CD4-positive, alpha-beta T cell treated with Interleukin-15 for 1 hour (primary cell): Measurements from ENCODE around the gene NYAP2.

Experiments used
- DNase-seq: peaks from one replicate; pipeline ENCODE4 v3.0.0-alpha.2; 2020

Gene NYAP2

DNA sequence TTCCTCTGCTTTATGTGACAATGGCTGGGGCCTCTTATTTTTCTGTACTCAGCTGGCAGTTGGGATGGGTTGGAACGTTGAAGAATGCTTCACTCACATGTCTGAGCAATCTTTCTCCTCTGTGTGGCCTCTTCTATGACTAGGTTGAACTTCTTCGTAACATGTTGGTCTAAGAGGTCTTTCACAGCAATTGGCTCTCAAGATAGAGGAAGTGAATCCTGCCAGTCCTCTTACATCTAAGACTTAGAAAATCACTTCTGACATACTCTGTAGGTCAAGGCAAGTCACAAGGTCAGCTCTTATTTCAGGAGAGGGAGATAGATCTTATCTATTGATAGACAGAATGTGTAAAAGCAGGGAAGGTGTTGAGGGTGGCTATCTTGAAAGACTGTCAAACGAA, 174.1 kb downstream of the NYAP2 start:
- no peak for DNase-seq

DNA sequence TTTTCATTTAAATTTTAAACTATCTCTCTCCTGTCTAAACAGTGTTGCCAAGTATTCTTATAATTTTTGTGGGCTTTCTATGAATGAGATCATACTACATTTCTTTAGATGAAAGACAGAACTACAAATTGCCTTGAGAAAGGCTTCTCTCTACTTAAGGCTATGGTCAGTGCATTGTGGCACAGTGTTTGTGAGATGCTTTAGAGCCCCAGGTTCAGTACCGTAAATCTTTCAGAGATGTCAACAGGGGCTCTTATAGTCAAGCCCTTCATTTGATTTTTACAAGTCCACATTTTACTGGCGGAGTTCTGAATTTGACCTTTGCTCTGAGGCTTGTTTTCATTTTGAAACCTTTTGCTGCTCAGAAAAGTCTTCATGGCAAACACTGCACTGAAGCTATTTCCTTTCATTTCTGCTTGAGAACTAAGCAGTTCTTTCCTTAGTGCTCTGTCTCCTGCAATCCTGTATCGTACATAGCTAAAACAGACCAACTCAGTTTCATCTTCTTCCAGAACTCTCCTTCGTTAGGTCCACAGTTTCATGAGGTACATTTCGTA, 175.2 kb downstream of the NYAP2 start:
- DNase-seq: no peak

DNA sequence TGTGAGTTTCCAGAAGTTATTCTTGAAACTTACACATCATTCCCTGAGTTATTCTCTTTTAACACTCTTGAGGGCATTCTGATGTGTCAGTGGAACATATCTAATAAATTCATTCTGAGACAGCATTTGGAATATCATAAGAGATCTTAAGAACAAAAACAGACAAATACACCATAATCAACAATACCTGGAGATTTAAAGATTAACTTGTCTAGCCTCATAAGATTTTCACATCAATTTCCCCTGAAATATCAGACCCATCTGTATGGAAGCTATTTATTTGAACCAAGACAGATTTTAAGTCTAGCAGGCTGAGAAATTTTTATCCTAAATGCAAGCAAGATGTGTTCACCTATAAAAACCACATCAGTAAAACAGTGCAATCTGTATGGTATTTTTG, 181.6 kb downstream of the NYAP2 start:
- DNase-seq: no peak

DNA sequence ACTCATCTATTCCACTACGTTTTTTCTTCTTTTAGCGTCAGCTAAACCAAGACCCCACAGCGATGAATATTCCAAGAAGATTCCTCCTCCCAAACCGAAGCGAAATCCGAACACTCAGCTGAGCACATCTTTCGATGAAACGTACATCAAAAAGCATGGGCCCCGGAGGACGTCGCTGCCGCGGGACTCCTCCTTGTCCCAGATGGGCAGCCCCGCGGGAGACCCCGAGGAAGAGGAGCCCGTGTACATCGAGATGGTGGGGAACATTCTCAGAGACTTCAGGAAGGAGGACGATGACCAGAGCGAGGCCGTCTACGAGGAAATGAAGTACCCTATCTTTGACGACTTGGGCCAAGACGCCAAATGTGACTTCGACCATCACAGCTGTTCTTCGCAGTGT, 182.4 kb downstream of the NYAP2 start:
- no peak for DNase-seq

DNA sequence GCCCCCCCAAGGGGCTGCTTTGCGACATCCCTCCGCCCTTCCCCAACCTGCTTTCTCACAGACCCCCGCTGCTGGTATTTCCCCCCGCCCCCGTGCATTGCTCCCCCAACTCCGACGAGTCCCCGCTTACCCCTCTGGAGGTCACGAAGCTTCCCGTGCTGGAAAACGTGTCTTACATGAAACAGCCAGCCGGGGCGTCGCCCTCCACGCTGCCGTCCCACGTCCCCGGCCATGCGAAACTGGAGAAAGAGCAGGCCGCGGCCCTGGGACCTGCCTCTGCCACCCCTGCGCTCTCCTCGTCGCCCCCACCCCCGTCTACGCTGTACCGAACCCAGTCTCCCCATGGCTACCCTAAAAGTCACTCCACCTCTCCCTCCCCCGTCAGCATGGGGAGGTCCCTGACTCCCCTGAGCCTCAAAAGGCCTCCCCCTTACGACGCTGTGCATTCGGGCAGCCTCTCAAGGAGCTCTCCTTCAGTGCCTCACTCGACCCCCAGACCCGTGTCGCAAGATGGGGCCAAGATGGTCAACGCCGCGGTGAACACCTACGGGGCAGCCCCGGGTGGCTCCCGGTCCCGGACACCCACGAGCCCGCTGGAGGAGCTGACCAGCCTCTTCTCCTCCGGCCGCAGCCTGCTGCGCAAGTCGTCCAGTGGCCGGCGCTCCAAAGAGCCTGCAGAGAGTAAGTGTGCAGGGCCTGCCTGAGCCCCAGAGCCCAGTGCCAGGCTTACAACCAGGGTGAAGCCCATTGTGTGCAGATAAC, 183.0 kb downstream of the NYAP2 start:
- no peak for DNase-seq

DNA sequence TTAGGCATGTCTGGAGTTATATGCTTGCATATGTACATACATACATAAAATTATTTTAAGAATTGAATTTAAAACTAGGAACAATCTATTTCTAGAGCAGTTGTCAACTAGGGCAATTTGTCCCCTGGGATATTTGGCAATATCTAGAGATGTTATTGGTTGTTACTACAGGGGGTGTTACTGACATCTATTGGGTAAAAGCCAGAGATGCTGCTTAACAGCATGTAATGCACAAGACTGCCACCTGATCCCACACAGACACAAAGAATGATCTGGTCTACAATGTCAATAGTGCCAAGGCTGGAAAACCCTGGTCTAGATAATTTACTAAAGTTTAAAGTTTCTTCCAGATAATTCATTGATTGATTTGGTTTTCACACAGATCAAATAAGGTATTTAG, 185.3 kb downstream of the NYAP2 start:
- DNase-seq: no peak

DNA sequence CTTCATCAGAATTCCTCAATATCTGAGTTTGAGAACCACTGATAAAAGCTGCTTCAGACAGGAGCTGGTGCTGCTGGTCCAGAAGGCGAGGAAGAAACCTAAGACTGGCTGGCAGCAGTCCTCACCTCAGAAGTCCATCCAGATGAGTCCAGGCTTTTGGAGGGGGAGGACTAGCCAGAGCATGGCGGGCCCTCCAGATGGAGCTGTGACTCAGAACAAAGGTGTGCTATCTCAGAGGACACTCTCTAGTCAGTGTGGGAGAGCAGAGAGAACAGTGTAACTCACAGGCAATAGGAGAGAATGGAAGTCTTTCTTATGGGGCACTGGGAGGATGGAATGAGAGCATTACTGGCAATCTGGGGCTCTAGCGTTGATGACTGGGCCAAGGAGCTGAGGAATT, 191.4 kb downstream of the NYAP2 start:
- no peak for DNase-seq

DNA sequence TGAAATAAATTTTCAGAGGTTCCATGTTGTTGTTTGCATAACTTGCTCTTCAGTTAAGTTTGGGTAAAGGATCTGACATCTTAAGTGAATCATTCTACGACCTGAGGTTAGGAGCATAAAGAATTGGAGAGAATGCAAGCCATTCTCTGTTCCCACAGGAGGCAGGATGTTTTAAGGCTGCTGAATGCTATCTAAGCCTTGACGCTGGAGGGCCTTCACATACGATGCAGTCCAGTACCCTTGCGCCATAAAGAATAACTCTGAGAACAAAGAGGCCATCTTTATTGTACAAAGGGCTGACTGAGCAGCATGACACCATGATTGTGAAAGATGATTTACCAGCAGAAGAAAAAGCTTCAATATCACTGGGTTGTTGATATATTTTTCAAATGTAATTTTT, 198.4 kb downstream of the NYAP2 start:
- DNase-seq: no peak

DNA sequence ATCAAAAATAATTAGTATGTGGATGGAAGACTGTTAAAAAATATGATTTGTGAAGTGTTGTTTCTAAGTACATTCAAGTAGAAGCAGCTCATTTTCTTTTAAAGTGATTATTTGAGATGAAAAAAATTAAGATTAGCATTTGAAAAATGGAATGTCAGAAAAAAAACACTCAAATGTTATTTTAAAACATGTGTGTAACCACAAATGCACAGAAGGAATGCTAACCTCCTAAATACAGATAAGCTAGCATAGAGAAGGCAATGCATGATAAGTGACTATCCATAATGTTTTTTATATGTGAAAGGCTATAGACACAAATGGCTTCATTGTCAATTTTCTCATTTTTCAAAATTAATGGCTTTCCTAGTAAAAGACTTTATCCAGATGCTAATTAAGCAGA, 198.9 kb downstream of the NYAP2 start:
- DNase-seq: no peak

DNA sequence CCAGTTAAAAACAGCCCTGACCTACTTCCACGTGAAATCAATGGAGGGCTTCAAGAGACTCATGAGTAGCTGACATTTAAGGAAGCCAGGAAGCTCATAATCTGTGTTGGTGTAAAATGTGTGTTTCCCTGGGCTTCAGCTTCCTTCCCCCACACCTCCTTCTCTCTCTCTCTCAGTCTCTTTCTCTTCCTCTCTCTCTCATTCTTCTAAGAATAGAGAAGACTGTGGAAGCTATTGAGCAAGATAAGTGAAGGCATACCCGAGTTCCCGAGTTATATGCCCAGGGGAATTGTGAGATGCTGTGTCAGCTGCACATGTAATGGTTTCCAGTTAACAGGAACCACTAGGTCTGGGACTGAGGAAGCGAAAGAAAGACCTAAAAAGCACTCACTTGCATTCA, 199.4 kb downstream of the NYAP2 start:
- no peak for DNase-seq

DNA sequence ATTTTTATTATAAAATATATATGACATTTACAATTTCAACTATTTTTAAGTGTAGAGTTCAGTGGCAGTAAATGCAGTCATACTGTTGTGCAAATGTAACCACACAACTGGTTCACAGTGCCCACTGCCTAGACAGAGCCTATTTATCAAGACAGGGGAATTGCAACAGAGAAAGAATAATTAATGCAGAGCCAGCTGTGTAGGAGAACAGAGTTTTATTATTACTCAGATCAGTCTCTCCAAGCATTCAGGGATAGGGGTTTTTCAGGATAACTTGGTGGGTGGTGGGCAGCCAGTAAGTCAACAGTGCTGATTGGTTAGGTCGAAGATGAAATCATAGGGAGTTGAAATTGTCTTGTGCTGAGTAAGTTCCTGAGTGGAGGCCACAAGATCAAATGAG, 200.3 kb downstream of the NYAP2 start:
- DNase-seq: no peak

DNA sequence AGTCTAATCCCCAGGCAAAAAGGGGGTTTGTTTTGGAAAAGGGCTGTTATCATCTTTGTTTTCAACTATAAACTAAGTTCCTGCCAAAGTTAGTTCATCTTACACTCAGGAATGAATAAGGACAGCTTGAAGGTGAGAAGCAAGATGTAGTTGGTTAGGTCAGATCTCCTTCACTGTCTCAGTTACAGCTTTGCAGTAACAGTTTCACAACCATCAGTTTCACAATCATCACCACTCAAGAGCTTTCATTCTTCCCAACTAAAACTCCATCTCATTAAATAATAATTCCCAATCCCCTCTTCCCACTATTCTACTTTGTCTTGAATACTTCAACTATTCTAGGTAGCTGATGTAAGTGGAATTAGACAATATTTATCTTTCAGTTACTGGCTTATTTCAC, 200.9 kb downstream of the NYAP2 start:
- no peak for DNase-seq

DNA sequence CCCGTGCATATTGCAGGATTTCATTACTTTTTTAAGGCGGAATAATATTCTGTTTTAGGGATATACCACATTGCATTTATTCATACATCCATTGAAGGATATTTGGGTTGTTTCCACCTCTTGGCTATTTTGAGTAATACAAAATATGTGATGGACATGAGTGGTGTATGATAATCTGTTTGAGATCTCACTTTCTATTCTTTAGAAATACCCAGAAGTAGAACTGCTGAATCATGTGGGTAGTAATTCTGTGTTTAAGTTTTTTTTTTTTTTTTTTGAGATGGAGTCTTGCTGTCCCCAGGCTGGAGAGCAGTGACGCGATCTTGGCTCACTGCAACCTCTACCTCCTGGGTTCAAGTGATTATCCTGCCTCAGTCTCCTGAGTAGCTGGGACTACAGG, 201.4 kb downstream of the NYAP2 start:
- DNase-seq: no peak

DNA sequence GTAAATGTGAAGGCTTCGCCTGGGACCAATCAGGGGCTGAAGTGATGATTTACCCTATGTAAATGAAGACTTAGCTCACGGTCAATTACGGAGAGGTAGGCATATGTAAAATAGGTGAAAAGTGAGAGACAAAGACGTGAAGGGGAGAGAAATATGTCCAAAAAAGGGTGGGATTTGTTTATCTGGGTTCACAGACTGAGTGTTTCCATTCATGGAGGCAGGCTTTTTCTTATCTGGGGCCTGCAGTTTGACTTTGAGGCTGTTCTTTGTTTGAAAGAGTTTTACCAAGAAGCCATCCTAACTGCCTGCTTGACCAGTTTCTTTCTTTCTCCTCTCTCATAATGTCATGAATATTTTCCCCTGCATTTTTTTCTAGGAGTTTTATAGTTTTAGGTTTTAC, 202.7 kb downstream of the NYAP2 start:
- DNase-seq: no peak

DNA sequence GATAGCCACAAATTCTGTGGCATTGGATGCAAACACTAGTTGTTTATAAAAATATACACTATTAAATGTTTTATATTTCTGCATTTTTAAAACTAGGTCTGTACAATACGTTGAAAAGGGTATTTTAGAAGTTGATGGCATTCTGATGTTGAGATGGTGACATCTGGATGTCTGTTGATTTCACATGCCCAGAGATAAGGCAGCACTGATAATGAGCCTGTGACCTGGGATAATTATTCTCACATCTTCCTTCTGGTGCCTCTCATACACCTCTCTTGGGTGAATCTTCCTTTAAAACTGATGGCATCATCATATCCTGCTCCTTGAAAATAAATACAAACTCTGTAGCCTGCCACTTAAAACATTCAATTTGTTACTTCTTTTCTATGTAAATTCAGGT, 208.6 kb downstream of the NYAP2 start:
- DNase-seq: no peak

DNA sequence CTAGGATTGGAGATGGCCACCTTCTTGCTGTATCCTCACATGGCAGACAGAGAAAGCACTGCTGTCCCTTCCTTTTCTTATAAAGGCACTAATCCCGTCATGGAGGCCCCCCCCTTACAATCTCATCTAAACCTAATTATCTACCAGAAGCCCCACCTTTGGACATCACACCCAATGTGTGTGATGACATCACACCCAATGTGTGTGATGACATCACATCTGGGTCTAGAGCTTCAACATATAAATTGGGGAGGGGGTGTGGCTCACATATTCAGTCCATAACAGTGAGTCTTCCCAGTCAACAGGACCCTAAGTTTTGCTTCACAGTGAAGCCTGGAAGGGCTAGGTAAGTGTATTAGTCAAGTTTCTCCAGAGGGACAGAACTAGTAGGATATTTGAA, 213.1 kb downstream of the NYAP2 start:
- DNase-seq: no peak

DNA sequence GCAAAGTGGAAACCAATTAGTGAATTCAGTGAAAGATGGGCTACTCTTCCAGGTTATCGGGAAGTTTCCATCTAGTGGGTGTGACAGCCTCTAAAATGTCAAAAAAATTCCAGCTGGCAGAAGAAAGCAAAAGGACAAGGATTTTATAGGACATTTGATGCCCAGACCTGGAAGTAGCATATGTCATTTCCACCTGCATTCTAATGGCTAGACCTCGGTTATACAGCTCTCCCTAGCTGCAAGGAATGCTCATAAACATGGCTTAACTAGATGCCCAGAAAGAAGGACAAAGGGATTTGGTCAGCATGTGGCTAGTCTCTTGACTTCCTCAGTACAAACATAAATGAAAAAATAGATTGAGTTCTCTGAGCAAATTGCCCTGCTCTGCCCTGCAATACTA, 215.4 kb downstream of the NYAP2 start:
- no peak for DNase-seq

DNA sequence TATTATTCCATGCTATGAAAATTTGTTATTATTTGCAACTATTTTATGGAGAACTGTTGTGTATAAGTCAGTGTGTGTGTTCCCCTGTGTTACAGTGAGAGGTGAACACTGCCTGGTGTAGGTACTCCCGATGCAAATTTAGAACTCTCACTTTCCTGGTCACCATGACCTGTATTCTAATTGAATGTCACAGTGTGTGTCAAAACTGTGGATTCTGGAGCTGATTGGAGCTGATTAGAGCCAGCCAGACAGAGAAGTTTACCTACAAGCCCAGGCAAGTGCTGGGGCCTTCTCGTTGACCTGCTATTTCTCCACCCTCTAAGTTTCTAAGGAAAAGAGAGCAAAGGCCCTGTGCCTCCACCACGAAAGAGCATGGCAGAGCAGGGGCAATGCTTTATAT, 216.0 kb downstream of the NYAP2 start:
- no peak for DNase-seq

DNA sequence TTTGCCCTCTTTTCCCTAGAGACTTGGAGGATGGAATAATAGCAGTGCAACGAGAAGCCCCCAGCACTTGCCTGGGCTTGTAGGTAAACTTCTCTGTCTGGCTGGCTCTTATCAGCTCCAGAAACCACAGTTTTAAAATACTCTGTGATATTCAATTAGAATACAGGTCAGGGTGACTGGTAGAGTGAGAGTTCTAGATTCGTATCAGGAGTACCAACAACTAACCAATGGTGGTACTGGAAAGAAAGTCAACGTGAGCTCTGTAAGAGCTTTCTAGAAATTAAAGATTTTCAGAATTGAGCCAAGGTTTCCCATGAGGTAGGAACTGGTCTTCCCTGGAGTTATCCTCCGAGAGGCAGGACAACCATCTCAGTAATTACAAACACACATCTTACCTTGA, 216.9 kb downstream of the NYAP2 start:
- DNase-seq: no peak

DNA sequence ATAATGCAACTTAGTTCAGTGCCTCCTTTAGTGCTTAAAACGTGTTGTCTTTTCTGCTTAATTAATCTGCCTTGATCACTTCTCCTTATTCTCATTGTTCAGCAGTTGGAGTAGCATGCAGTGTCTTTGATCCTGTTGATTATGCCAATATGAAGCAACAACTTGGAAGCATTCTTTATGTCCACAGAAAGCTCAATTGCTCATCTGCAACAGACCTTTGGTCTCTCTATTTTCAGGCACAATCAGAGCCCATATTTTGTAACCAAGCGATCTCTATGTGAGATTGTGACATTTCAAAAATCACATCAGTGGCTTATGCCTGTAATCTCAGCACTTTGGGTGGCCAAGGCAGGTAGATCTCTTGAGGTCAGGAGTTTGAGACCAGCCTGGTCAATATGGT, 217.3 kb downstream of the NYAP2 start:
- DNase-seq: no peak

DNA sequence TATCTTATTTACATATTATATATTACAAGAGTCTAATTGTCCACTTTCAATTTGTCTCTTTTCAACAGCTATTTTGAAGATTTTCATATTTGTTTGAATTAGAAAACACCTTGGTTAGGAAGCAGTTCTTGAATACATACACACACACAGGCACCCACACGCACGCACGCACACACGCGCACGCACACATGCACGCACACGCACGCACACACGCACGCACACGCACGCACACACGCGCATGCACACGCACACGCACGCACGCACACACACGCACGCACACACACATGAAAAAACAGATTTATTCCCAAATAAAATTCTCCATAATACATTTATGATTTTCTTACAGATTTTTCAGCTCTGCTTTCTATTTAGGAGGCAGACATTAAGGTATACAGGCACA, 220.7 kb downstream of the NYAP2 start:
- no peak for DNase-seq

DNA sequence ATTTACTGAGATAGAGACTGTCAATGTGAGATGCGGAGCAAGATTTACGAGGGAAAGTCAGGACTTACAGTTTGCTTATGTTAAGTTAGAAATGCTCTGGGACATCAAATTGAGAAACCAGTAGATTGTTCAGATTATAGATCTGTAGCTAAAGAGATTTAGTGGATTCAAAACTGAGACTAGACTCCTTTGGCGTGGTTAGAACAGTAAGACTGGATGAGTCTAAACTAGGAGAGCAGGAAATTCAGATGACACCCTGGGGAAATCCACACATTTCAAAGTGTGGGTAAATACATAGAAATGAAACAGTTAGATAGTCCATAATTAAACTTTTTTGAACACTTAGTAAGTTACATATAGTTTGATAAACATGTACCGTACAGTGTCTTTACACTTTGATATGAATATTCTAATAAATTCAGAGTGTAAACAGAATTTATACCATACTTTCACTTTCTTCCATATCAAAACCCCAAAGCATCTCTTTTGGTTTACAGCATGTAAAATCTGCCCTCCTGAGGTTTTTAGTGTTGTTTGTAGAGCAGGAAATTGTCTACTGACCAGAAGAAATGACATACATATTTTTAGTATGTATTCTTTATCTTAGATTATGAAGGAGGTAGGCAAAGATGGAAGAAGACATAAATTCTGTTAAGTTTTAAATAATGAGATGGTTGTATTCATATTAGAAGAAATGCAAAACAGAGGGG, 231.5 kb downstream of the NYAP2 start:
- DNase-seq: no peak

DNA sequence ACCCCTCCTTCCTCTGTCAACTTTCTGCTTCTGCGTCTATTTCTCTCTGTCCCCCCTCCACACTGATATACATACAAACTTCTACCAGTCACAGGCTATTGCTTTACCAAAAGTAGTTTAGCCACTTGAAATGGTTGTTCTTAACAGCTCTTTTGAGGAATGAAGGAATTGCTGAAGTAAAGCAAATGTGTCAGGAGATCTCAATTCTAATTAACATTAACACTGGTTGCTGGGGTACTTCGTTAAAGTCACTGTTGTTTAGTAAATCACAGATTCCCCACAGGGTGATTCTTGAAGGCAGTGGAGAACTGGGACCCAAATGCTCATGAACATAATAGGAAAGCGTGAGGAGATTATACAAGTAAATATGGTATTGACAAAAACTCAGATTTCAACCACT, 232.8 kb downstream of the NYAP2 start:
- no peak for DNase-seq

DNA sequence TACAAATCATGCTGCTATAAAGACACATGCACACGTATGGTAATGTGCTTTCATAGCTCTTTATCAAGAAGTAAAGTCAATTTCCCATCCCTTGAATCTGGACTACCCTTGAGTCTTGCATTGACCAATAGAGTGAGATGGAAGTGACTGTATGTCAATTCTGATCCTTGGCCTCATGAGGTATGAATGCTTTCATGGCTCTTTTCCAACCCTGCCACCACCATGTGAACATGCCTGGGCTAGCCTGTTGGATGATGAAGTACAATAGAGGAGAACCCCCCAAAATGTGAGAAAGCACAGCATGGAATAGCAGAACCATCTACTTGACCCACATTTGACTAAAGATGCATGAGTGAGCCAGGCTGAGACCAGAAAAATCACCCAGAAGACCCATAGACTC, 237.0 kb downstream of the NYAP2 start:
- no peak for DNase-seq

DNA sequence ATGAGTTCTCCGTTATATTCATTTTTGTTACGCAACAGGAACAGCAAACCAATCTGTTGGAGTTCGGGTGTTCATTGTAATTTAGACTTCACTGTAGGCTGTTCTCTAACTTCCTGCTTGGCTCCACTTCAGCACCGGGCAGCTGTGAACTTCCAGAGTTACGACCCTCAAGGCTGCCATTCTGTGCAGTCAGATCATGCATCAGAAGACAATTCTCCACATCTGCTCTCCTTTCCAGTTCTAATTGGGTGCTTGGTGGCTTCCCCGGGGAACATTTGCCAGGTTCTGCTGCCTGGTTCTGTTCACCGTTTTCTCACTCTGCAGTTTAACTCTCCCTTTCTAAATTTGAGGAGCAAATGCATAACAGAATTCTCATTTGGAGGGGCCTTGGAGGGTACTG, 237.7 kb downstream of the NYAP2 start:
- no peak for DNase-seq
